ENCODE results near the gene EFCAB10.
"Not testable (repeated sequence)": the region's sequence is repeated elsewhere in the genome, so short reads cannot be mapped to it uniquely, and the experiment has no call there.

DNA sequence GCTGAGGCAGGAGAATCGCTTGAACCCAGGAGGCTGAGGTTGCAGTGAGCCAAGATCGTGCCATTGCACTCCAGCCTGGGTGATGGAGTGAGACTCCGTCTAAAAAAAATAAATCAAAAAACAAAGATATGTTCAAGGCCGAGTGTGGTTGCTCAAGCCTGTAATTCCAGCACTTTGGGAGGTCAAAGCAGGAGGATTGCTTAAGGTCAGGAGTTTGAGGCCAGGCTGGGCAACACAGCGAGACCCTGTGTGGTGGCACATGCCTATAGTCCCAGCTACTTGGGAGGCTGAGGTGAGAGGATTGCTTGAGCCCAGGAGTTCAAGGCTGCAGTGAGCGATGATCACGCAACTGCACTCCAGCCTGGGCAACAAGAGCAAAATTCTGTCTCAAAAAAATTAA, 60.7 kb downstream of the EFCAB10 start:
- TF ChIP-seq, protein P1, sequence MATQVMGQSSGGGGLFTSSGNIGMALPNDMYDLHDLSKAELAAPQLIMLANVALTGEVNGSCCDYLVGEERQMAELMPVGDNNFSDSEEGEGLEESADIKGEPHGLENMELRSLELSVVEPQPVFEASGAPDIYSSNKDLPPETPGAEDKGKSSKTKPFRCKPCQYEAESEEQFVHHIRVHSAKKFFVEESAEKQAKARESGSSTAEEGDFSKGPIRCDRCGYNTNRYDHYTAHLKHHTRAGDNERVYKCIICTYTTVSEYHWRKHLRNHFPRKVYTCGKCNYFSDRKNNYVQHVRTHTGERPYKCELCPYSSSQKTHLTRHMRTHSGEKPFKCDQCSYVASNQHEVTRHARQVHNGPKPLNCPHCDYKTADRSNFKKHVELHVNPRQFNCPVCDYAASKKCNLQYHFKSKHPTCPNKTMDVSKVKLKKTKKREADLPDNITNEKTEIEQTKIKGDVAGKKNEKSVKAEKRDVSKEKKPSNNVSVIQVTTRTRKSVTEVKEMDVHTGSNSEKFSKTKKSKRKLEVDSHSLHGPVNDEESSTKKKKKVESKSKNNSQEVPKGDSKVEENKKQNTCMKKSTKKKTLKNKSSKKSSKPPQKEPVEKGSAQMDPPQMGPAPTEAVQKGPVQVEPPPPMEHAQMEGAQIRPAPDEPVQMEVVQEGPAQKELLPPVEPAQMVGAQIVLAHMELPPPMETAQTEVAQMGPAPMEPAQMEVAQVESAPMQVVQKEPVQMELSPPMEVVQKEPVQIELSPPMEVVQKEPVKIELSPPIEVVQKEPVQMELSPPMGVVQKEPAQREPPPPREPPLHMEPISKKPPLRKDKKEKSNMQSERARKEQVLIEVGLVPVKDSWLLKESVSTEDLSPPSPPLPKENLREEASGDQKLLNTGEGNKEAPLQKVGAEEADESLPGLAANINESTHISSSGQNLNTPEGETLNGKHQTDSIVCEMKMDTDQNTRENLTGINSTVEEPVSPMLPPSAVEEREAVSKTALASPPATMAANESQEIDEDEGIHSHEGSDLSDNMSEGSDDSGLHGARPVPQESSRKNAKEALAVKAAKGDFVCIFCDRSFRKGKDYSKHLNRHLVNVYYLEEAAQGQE (IDR thresholded peaks at IDR 0.05; ENCODE audit: low read depth, low read length), result not testable (repeated sequence)
- TF ChIP-seq, protein P2, sequence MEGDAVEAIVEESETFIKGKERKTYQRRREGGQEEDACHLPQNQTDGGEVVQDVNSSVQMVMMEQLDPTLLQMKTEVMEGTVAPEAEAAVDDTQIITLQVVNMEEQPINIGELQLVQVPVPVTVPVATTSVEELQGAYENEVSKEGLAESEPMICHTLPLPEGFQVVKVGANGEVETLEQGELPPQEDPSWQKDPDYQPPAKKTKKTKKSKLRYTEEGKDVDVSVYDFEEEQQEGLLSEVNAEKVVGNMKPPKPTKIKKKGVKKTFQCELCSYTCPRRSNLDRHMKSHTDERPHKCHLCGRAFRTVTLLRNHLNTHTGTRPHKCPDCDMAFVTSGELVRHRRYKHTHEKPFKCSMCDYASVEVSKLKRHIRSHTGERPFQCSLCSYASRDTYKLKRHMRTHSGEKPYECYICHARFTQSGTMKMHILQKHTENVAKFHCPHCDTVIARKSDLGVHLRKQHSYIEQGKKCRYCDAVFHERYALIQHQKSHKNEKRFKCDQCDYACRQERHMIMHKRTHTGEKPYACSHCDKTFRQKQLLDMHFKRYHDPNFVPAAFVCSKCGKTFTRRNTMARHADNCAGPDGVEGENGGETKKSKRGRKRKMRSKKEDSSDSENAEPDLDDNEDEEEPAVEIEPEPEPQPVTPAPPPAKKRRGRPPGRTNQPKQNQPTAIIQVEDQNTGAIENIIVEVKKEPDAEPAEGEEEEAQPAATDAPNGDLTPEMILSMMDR (IDR thresholded peaks at IDR 0.05), result not testable (repeated sequence)
- TF ChIP-seq, protein P3, sequence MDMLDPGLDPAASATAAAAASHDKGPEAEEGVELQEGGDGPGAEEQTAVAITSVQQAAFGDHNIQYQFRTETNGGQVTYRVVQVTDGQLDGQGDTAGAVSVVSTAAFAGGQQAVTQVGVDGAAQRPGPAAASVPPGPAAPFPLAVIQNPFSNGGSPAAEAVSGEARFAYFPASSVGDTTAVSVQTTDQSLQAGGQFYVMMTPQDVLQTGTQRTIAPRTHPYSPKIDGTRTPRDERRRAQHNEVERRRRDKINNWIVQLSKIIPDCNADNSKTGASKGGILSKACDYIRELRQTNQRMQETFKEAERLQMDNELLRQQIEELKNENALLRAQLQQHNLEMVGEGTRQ (IDR thresholded peaks at IDR 0.05; ENCODE audit: borderline replicate concordance, low read depth, low read length), result not testable (repeated sequence)
- not testable (repeated sequence) for TF ChIP-seq GABPA (IDR thresholded peaks at IDR 0.05; ENCODE audit: low read depth); FOXM1 (IDR thresholded peaks at IDR 0.05; ENCODE audit: low read depth); CHD2 (IDR thresholded peaks at IDR 0.05; ENCODE audit: low read length, partially characterized antibody); RFX5 (IDR thresholded peaks at IDR 0.05; ENCODE audit: low read length); POLR2AphosphoS5 (IDR thresholded peaks at IDR 0.05; ENCODE audit: low read depth, low read length); FOXJ3 (CRISPR knock-in tag; IDR thresholded peaks at IDR 0.05); EP300 (IDR thresholded peaks at IDR 0.05; ENCODE audit: borderline replicate concordance in 1 of 2, low read depth in 1 of 2, low read length in 1 of 2)
- TF ChIP-seq, protein P4, sequence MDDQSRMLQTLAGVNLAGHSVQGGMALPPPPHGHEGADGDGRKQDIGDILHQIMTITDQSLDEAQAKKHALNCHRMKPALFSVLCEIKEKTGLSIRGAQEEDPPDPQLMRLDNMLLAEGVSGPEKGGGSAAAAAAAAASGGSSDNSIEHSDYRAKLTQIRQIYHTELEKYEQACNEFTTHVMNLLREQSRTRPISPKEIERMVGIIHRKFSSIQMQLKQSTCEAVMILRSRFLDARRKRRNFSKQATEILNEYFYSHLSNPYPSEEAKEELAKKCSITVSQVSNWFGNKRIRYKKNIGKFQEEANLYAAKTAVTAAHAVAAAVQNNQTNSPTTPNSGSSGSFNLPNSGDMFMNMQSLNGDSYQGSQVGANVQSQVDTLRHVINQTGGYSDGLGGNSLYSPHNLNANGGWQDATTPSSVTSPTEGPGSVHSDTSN (IDR thresholded peaks at IDR 0.05), result not testable (repeated sequence)
- TF ChIP-seq, protein P5, sequence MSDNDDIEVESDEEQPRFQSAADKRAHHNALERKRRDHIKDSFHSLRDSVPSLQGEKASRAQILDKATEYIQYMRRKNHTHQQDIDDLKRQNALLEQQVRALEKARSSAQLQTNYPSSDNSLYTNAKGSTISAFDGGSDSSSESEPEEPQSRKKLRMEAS (IDR thresholded peaks at IDR 0.05; ENCODE audit: low read depth), result not testable (repeated sequence)

Measured in SK-N-SH (cell line).